Lung (tissue), 12 donors: ENCODE measurements around the gene DCAF12. TPM values are rescaled to one million over a fixed set of nuclear protein-coding genes. Genes with fewer than 3 reads are reported as not detected.

Source experiments
- ATAC-seq: fragments of 200-7000 bp; cut with Tn5 transposase; one replicate; pipeline ENCODE4 v1.9.1; 2020; ENCODE audit warnings: moderate number of reproducible peaks; ENCODE audit not compliant: insufficient read depth, low FRiP score
- DNase-seq, 3 donors: peaks; one replicate each; pipeline ENCODE4 v3.0.0-alpha.2; 2013 to 2017
- H3K27ac ChIP-seq, 2 donors: one replicate each; pipeline ENCODE4 v1.5.1; 2013; ENCODE audit warnings: mild to moderate bottlenecking in 2 of 2, moderate library complexity in 2 of 2, control low read depth in 1 of 2, inconsistent platforms in 1 of 2, low read depth in 1 of 2, low read length in 1 of 2
- H3K27me3 ChIP-seq, 3 donors: one replicate each; pipeline ENCODE4 v1.5.1; 2013; ENCODE audit warnings: low read length in 2 of 3; ENCODE audit not compliant: control insufficient read depth in 3 of 3, insufficient read depth in 3 of 3
- H3K36me3 ChIP-seq, 4 donors: one replicate each; pipeline ENCODE4 v1.5.1; 2013; ENCODE audit warnings: low read length in 4 of 4, mild to moderate bottlenecking in 1 of 4, moderate library complexity in 1 of 4; ENCODE audit not compliant: control insufficient read depth in 4 of 4, insufficient read depth in 4 of 4
- H3K4me1 ChIP-seq, 5 donors: one replicate each; pipeline ENCODE4 v1.5.1; 2013; ENCODE audit warnings: low read length in 5 of 5, mild to moderate bottlenecking in 2 of 5, moderate library complexity in 1 of 5; ENCODE audit not compliant: control insufficient read depth in 5 of 5, insufficient read depth in 5 of 5
- H3K4me3 ChIP-seq: one replicate; pipeline ENCODE4 v1.5.1; 2013; ENCODE audit warnings: mild to moderate bottlenecking, control low read depth, moderate library complexity
- H3K9ac ChIP-seq, 2 donors: one replicate each; pipeline ENCODE4 v1.5.1; 2013; ENCODE audit warnings: low read length in 2 of 2, control low read depth in 1 of 2; ENCODE audit not compliant: insufficient read depth in 1 of 2
- H3K9me3 ChIP-seq, 4 donors: one replicate each; pipeline ENCODE4 v1.5.1; 2013; ENCODE audit warnings: low read length in 3 of 4, mild to moderate bottlenecking in 1 of 4, moderate library complexity in 1 of 4; ENCODE audit not compliant: control insufficient read depth in 4 of 4, insufficient read depth in 3 of 4
- CTCF ChIP-seq: IDR thresholded peaks from 2 replicates; pipeline ENCODE4 v1.5.1; 2012; ENCODE audit warnings: mild to moderate bottlenecking; ENCODE audit errors: control extremely low read depth, extremely low read depth
- WGBS, 2 donors: extraction: QIAGEN DNeasy Blood & Tissue Kit; methylation state at CpG; one replicate each; pipeline ENCODE4 v1.1.7; 2013; 5-methylcytosine and 5-hydroxymethylcytosine counted together
- polyA plus RNA-seq, 2 donors: library from polyadenylated mRNA; stranded (reverse); fragments of 200-250 nt; gene quantifications; one replicate each; pipeline ENCODE4 v1.2.1, GENCODE V29; 2013
- total RNA-seq, 2 donors: library from RNA; depleted of rRNA in 1 of 2; stranded (reverse); fragments of >200 nt in 1 of 2; gene quantifications; one replicate each; pipeline ENCODE4 v1.2.1, GENCODE V29; 2014 to 2021
- donor health status: control.
- donor health status: control.
- donor health status: Bipolar disorder and iron deficiency.
- donor health status: healthy.
- donor health status: DM: yes; HTN: yes; CAD: no.

Gene DCAF12
- total and polyA plus RNA-seq, 4 donors = 14.1 to 53.1 (median 29.8) TPM

GRCh38 chr9:34069831-34070230 lies 56.7 kb downstream of the DCAF12 start:
- Histone ChIP-seq H3K27me3 (no peaks in the 10 kb centered on the region), H3K9me3 (no peaks in the 10 kb centered on the region), H3K4me1 (peaks cover 0 to 5% (median 3%) of the 10 kb centered on the region in 5 donors), H3K36me3 (no peaks in the 10 kb centered on the region), H3K27ac (no peak overlapping the region), H3K9ac (no peak overlapping the region), H3K4me3 (no peak overlapping the region)
- 70 to 83% methylated on average over 6 of the region's 6 CpGs for WGBS, 2 donors
- TF ChIP-seq CTCF = no peak
- ATAC-seq (no peak), DNase-seq (no peak)

- WGBS, 2 donors = 97 to 100% methylated on average over 3 of the region's 3 CpGs
- Histone ChIP-seq H3K27ac (no peak overlapping the region), H3K9ac (no peak overlapping the region), H3K4me1 (peaks cover 0 to under 1% (median 0%) of the 10 kb centered on the region in 5 donors), H3K9me3 (no peaks in the 10 kb centered on the region), H3K36me3 (no peaks in the 10 kb centered on the region), H3K27me3 (no peaks in the 10 kb centered on the region), H3K4me3 (no peak overlapping the region)
- no peak for TF ChIP-seq CTCF
- ATAC-seq (no peak), DNase-seq (no peak)
Measured at GRCh38 chr9:34065541-34065940, 61.0 kb downstream of the DCAF12 start.

- H3K36me3 ChIP-seq = no peaks in the 10 kb centered on the region
- H3K27ac ChIP-seq = no peak overlapping the region
- no peak for DNase-seq
- WGBS, 2 donors = 88 to 92% methylated on average over 3 of the region's 3 CpGs
- H3K27me3 ChIP-seq = no peaks in the 10 kb centered on the region
- H3K4me3 ChIP-seq = no peak overlapping the region
- TF ChIP-seq CTCF = no peak
- H3K4me1 ChIP-seq = peaks cover 0 to 4% (median 0%) of the 10 kb centered on the region in 5 donors
- ATAC-seq = no peak
- H3K9me3 ChIP-seq = no peaks in the 10 kb centered on the region
- no peak overlapping the region for H3K9ac ChIP-seq
Measured at GRCh38 chr9:34059954-34060353, 66.5 kb downstream of the DCAF12 start.

GRCh38 chr9:34059281-34059680 lies 67.2 kb downstream of the DCAF12 start:
- Histone ChIP-seq H3K9me3 (no peaks in the 10 kb centered on the region), H3K27ac (no peak overlapping the region), H3K4me3 (no peak overlapping the region), H3K4me1 (peaks cover 0 to 4% (median 0%) of the 10 kb centered on the region in 5 donors), H3K27me3 (no peaks in the 10 kb centered on the region), H3K9ac (no peak overlapping the region), H3K36me3 (no peaks in the 10 kb centered on the region)
- DNase-seq (peak; percentile 39 to 64 (median 59)), ATAC-seq (no peak)
- 52 to 57% methylated on average over 3 of the region's 3 CpGs for WGBS, 2 donors
- TF ChIP-seq CTCF = no peak
